IPS-NIHi11 (cell line): ENCODE measurements around the gene PIK3R3.

Experiments used
- DNase-seq: peaks from one replicate; pipeline ENCODE4 v3.0.0; 2012; ENCODE audit warnings: mixed read lengths, low spot score

PIK3R3 gene

DNA sequence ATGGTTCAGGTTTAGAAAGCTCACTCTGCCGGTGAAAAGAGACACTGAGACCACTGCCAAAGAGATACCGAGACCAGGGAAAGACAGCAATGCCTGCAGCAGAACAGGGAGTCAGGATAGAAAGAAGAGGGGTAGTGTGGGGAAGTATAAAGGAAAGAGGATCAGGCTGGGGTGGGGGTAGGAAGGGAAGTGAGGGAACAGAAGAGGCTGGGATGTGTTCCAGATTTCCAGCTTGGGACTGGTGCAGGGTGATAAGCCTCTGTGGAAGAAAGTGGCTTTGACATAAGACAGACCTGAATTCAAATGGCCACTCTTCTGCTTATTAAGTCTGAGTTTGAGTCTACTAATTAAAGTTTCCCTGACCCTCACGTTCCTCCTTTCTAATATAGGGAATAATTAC lies 105.9 kb downstream of the PIK3R3 start:
- DNase-seq, result no peak

DNA sequence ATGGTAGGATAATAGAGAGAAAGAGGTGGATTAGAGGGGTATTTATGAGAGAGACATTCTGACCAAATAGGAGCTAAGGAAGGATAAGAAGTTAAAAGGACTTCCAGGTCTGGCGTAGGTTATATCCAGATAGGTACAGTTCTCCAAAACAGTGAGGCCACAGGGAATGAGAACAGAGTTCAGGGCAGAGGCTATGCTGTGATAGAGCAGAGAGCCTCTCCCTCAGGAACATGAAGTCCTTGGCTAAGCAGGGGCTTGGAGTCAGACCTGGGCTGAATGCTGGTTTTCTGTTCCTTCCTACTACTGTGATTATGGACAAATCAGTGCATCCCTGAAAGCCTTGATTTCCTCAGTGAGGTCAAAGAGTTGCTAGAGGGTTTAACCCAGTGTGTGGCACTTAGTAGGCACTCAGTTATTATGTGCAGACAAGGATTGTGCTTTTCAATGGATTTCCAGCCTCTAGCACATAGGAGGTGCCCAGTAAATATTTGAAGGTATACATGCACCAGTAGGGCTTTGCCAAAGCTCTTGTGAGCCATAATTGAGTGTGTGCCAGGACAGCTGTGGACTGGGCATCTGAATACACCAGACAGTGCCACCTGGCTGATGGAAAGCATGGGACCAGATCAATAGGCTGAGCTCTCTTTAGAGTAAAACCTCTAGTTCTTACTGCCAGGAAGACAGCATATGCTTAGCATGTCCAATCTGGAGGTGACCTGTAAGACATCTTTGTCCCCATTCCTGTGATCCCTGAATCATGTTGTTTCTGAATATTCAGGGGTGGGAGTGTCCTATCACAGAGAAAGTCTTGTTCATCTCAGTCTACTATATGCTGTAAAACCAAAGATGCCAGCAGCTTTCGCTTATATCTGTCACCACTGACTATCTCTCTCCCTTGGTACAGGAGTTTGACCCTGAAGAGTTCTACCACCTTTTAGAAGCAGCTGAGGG lies 111.1 kb downstream of the PIK3R3 start:
- no peak for DNase-seq

DNA sequence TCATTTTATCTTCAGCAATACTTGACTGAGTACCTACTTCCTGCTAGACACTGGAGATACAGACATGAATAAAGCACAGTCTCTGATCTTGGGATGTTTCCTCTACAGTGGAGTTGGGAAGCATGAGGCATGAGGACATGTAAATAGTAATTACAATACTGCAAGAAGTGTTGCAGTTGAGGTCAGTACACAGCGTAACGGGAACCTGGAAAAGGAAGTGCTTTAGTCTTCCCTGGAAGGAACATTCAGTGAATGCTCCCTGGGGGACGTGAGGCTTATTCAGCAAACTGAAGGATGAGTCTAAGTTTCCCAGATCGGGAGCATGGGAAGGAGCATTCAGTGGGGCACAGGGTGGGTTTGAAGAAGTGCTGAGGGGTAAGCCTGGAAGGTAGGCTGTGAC lies 112.4 kb downstream of the PIK3R3 start:
- DNase-seq, result no peak

DNA sequence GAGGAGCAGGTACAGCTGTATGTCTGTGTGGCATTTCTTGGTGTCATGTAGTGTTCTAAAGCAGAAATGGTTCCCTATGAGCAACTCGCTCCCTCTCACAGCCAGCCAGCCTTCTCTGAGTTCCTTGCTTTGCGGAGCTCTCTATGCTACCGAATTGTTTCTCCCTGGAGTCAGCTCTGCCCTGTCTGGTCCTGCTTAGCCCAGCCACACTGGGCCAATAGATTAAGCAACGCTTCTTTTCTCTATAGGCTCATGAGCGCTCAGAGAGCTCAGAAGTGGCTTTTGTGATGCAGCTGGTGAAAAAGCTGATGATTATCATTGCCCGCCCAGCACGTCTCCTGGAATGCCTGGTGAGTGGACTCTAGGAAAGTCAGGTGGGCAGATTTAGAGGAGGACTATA lies 113.1 kb downstream of the PIK3R3 start:
- DNase-seq, result no peak

DNA sequence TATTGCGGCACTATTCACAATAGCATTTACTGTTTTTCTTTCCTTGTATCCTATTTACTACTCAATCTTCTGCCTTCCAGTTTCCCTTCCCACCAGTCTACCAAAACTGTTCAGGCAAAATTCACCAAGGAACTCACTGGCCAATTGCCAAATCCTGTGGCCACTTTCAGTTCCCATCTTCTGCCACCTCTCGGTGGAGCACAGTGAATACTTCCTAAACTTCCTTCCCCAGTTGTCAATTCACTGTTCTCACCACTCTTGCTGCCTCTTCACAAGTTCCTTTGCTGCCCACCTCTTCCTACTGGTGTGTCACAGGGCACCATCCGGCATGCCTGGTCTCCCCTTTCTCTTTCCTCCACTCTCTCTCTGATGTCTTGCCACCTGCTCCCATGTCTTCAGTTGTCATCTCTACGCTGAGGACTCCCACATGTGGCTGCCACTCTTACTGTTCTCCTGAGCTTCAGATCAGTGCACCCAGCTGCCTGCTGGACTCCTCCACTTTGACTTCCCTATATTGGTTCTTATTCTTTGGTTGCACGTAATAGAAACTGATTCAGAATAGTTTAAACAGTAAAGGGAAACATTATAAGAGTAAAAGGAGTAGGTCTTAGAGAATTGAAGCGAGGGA lies 114.4 kb downstream of the PIK3R3 start:
- DNase-seq, result no peak

DNA sequence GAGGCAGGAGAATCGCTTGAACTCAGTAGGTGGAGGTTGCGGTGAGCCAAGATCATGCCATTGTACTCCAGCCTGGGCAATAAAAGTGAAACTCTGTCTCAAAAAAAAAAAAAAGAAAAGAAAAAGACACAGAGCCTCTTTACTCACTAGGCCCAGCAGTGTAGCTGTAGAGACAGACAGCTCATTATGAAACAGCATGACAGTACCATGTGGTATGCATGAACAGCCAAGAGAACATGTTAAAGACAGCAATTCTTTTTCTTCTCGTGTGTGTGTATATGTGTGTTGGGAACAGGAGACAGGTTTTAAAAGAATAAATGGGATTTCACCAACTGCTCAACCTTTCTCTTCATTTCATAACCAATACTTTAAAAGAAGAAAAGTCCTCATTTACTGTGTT lies 118.8 kb downstream of the PIK3R3 start:
- DNase-seq, result no peak

DNA sequence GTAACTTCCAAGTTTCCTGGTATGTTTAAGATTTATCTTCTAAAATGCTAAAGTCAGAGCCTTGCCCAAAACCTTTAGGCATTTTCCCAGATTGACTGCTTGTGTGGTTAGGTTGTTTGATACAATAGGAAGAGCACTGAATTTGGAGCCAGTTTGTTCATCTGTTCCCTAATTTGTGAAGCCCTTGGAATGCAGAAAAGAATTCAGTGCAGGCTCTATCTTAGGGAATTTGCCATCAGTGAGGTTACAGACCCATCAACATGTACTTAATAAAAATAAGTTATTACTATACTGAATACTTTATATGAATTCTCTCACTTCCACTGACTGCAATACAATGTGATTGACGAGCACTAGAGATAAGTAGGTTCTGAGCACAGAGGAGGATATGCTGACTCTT lies 120.2 kb downstream of the PIK3R3 start:
- DNase-seq, result no peak

- DNase-seq, result no peak
These were observed 121.2 kb downstream of the PIK3R3 start for GRCh38 chr1:46011121-46011695.

DNA sequence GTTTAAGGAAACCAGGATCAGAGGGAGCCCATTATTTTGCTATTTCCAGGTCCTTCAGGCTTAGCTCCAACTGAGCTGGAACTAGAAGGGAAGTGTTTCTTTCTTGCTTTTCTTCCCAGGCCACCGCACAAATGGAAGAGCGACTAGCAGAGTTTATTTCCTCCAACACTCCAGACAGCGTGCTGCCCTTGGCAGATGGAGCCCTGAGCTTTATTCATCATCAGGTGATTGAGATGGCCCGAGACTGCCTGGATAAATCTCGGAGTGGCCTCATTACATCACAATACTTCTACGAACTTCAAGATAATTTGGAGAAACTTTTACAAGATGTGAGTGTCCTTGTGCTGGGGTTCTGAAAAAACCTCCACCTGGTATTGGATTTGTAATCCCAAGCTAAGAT lies 121.8 kb downstream of the PIK3R3 start:
- no peak for DNase-seq

- DNase-seq, result no peak
These were observed 123.8 kb downstream of the PIK3R3 start for GRCh38 chr1:46008585-46008984.

- DNase-seq, result no peak
These were observed 126.8 kb downstream of the PIK3R3 start for GRCh38 chr1:46005594-46005993.

DNA sequence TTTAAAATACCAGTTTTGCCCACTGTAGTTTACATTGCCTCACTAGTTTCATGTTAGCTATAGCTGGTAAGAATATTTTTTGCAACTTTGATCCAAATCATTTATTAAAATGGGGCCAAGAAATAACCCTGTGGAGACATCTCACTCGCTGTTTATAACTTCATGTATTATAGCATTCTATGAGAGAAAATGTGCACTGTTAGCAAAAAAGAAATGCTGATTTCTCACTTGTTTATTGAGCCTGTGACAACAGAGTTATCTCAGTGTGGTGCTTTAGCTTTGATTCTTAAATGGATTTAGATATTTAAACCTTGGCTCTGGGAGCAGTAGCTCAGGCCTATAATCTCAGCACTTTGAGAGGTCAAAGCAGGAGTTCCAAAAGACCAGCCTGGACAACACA lies 127.9 kb downstream of the PIK3R3 start:
- no peak for DNase-seq

DNA sequence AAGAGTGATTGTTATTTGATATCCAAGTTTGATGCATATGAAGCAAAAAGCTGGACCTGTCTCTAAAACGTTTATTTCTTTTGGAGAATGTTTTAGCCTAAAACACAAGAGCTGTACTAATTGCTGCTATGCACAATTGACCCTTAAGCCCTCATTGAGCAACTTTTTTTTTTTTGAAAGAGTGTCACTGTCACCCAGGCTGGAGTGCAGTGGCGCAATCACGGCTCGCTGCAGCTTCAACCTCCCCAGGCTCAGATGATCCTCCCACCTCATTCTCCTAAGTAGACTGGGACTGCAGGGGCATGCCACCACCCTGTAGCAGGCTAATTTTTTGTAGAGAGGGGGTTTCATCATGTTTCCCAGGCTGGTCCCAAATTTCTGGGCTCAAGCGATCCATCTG lies 129.1 kb downstream of the PIK3R3 start:
- DNase-seq, result no peak

DNA sequence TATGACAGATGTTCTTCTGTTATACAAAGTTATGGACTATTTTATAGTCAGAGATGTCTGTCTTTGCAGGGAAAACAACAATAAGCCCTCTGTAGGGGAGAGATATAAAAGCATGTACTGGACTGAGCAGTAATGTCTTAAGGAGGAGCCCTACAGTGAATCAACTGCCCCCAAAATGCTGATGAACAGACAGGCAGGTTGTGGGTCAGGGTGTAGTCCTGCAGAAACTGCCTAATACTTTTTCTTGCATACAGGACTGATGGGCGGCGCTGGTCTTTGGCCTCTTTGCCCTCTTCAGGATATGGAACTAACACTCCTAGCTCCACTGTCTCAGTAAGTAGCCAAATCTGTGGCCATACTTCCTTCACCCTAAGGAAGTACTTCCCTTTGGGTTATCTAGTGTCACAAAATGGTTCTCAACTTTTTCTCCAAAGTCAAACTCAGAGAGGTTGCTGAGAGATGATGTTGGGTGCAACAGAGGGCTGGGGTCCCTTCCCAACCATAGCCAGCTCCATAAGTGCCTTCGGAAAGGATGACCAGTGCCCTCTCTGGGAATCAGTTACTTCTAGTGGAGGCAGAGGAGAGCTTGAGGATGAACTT lies 129.8 kb downstream of the PIK3R3 start:
- no peak for DNase-seq

DNA sequence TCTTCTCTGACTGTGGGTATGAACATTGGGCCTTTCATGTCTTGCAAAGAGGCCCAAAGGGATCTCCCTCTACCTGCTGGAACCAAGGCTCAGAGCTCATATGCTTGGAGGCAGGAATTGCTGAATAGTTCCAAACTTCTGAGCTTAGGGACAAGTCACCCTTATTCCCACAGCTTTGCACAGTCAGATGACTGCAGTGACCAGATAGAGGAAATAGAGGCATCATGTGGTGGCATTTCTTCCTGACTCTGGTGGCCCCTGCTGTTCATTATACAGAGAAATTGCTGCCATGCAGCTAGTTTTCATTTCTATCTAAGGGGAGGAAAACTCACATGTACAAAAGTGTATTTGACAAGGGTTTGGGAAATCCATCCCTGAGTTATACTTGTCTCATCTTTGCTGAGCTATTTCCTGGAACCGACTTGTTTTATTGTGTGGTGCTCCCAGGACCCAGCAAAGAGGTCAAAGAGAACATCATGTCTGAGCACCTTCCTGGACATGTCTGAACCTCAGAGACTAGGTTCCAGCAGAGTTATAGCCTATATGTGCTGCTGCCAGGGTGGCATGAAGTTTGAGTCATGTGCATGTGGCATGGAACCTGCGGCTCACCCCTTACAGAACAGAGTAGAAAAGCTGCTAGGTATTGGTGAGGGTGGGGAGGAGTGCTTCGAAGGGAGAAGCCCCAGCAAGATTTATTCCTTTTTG lies 131.2 kb downstream of the PIK3R3 start:
- DNase-seq, result no peak

DNA sequence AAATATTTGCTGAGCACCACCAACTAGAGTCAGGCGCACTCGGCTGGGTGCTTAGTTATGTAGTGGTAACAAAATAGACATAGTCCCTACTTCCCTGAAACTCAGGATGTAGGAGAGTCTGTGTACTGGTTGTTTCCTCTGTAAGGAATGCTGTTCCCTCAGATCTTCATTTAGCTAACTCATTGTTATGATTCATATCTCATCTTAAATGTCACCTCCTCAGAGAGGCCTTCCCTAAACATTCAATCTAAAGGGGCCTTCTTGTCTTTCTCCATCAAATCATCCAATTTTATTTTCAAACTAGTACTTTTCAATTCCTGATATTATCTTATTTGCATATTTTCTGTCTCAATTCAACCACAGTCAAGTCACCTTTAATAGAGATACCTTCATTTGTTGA lies 132.9 kb downstream of the PIK3R3 start:
- DNase-seq, result no peak

- no peak for DNase-seq
These were observed 134.3 kb downstream of the PIK3R3 start for GRCh38 chr1:45998020-45998617.

DNA sequence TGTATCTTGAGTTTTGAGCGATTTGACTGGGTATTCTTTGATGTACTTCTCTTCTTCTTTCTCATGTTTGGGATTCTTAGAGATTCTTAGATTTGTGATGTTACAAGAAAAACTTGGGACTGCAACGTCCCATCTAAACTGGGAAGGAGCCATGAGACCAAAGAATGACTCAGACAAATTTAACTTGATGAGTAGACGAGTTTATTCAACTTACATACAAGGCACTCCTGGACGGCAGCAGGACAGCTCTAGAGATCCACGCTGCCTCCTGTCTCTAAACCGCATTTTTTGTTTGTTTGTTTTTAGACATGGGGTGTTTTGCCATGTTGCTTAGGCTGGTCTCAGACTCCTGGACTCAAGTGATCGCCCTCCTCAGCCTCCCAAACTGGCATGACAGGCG lies 137.1 kb downstream of the PIK3R3 start:
- DNase-seq, result no peak

GRCh38 chr1:45994423-45994822 lies 138.0 kb downstream of the PIK3R3 start:
- DNase-seq, result no peak
